HG03571 (cell line): ENCODE data around the gene SLIT3.

ENCODE experiments used
- ATAC-seq: cut with Tn5 transposase; IDR thresholded peaks from one replicate; pipeline ENCODE4 v1.9.1; 2021; ENCODE audit not compliant: unreplicated experiment

Gene SLIT3

DNA sequence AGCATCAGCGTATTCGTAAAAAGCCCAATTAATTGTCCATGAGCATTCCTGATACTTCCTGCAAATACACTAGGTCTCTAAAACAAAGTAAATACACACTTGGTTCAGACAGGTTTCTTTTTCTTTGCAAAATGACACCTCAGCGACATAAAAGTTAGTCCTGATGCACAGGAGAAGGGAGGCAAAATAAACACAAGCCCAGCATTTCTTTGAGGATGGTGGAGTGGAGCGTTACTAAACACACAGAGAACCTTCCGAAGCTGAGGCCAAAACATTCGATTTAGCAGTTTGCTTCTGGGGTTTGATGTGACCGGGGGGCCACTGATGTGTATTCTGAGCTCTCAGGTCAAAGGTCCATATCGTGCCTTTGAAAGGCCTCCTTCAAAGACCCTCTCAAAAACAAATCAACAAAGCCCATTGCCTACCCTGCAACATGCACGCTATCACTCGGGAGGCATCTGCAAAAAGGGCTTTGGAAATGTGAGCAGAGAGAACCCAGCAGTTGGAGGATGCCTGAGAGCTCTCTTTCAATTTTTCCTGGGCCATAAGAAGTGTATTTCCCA, 453.3 kb downstream of the SLIT3 start:
- no peak for ATAC-seq

DNA sequence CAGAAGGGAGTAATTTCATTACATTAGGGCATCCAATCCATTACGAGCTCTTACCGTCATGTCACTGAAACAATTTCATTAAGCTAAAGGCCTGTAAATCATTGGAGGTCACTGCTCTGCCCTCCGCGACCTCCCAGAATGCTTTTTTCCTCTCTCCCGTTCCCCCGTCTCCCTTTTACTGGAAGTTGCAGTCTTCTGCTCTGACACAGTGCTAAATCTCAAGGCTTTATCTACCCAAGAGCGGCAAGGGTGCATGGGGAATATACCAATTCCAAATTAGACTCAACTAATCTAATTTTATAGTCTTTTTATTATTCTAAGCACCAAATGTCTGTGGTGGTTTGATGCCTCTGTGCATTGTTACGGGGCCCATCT, 456.0 kb downstream of the SLIT3 start:
- no peak for ATAC-seq

DNA sequence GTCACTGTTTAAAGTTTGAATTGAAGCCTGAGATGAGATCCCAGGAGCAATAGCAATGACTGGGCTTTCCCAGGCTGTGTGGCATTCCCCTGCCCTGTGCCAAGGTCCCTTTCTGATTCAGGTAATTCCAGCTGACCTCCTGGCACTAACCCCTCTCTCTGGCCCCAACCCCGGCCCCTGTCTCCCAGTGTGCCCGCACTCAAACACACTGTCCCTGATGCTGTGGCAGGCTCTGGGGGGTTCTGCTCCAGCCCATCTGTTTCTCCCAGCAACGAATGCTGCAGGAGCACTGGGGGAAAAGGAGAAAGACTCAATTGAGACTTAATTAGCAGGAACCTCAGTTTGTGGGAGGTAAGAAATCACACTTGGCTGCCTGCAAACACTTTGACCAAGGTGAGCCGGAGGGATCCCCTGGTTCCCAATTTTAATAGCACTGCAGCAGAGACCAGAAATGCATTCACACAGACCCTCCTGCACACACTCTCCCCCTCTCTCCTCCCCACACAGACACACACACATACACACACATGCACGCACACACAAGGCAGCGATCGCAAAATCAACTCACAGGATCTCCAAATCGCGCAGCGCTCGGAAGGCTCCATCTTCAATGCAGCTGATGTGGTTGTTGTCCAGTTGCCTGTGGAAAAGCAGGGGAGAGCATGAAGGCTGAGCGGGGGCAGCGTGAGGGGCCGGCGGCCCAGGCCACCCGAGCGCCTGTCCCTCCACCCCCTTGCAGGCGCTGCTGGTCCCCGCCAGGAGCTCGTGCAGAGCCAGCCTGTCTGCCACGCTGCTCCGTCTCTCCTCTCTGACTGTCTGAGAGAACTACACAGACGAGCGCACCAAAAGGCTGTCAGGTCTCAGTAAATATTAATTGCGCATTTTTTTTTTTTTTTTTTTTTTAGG, 456.7 kb downstream of the SLIT3 start:
- ATAC-seq, result no peak

DNA sequence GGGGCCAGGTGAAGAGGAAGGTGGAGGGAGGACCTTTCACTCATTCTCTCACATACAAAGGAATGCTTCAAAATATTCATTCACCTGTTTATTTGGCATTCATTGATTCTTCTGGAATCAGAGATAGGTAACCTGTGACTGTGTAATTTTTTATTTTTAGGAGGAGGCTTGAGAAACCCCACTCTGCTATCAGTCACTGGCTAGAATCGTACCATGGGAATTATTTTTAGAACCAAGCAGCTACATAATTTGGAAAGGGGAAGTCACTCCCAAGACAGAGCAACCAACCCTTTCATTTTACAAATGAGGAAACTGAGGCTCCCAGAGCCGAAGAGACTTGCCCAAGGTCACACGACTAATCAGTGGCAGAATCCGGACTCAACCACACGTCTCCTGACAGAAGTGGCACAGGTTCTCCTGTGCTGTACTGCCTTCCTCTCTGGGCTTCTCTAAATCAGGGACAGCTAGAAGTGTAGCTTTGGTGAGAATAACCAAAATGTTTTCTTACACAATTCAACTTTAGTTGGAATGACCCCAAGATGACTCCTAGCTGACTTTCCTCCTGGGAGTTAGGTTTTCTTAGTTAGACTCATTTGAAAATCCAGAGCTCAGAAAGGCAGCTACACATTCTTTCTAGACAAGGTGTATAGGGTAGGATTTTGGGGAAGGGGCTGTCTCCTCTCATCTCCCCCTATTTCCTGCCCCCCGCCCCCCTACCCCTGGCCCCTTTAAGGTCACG, 457.5 kb downstream of the SLIT3 start:
- no peak for ATAC-seq

DNA sequence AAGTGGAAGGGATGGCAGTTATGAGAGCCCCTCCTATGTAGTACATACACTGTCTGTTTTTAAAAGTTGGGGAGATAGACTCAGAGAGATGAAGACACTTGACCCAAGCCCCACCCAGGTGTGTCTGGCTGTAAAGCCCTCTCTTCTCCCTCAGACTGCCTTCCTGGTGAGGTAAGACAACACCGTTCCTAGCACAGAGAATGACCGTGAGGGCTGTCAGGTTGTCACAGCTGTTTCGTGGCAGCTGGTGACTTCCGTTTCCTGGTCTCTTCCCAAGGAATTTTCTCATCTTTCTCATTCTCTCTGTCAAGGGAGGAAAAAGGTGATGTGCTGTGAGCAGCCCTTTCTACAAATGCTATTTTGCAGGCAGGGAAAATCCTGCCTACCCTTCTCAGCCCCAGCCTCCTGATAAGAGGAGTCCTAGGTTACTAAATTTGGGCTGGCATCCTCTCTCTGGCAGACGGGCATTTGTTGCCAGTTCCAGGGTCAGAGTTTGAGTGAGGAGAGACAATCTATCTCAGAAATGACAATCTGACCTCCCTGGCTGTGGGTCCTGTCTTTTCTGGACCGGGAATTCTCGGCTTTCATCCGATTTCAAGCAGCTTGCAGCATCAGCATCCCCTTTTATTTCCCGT, 458.3 kb downstream of the SLIT3 start:
- ATAC-seq, result no peak

DNA sequence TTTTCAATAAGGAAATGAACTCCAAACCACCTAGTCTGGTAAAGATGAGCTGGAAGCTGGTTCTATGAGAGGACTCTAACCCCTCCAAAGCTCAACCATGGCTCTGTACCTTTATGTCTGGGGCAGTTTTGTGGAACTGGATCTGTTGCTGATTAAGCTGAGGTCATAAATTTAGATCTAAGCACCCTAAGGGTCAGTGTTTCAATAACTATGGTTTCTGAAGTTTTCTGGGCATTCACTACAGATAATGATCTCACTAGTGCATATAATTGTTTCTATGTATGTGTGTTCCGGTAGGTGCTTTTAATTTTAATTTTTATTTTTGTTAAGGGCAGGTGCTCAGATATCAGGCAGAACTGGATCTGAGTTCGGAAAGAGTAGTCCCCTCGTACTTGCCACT, 463.1 kb downstream of the SLIT3 start:
- ATAC-seq, result no peak

DNA sequence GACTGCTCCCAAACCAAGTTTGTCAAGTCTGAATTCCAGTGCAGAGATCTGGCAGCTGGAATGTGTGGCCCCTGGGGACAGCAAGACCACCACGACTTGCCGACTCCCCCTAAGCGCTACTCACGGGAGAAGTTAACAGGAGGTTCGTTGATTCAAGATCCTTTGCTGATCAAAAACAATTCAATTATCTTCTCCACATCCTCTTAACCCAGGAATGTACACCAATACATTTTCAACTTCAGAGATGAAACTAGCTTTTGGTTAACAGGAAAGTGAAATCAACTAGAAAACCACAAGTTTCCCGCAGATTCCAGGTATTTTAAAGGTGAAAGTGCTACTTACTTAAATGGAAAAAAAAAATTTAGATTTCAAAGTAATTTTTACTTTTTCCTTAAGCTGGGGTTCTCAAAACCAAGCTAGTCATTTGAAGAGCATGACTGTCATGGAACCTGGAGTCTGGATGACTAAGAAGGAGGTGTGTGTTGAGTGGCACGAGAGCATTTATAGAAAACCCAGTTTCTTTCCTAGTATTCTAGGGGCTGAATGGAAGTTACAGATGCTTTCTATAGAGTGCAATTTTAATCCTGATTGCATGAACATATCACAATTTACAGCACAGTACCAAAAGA, 464.2 kb downstream of the SLIT3 start:
- ATAC-seq, result no peak

DNA sequence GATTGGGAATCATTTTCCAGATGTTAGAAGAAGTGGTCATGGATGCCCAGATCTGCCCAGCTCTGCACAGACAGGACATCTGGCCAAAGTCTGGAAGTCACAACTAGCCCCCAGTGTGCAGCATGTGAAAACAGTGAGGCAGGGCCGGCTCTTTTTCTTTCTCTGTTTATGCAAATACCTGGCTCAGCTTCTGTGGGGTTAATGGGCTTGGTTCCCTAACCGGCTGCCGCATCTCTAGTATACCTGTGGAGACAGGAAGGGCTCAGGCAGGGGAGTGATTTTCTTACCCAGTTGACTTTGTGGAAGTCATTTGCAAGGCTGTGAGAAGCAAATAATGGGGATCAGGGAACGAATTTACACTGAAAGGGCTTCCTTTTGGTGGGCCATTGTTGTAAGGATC, 467.0 kb downstream of the SLIT3 start:
- no peak for ATAC-seq

DNA sequence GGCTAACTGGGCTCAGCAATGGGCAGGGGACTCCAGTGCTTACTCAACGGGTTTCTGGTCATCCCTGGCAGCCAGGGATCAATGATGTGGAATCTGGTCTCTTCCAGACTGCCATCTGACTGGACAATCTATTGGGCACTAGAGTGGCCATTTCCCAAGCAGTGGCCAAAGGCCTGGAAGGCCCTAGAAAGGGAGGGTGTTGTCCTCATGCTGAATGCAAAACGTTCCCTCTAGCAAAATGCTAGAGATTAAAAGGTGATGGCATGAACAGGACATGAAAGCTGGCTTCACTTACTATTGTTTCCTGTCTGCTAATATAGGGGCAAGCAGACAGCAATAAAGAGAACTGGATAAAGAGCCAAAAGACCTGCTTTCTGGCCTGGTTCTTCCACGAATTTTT, 467.6 kb downstream of the SLIT3 start:
- ATAC-seq, result no peak

DNA sequence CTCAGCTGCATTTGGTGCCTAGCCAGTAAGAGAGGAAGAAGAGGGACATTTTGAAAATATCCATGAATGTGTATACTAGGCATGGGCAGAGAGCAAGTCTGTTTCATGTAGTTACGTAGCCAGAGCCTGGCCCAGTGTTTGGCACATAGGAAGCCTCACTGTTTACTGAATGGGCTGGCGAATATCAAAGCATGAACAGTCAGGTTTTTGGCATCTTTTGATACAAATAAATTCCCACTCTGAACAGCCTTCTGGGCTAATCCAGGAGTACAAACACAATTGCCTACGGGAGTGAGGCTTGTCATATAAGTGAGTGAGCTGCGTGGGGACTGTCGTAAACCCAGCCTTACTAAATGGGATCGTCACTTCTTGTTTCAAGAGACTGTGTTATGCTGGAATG, 468.6 kb downstream of the SLIT3 start:
- no peak for ATAC-seq

DNA sequence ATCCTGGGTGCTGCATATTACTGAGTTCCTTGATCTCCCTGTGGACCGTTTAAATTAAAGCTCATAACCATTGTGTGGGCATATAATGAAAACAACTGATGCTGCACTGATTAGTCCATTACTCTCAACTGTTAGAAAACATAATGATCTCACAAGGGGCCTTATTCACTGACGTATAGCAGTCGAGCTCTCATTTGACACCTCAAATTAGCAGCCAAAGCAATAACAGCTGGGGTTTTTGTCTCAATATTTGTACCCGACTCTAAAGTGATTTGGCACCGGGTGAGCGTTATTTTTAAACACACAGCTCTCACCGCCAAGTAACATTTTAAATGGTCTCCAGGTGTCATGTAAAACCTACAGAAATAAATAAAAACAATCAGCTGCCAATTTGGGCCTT, 469.6 kb downstream of the SLIT3 start:
- ATAC-seq, result no peak

DNA sequence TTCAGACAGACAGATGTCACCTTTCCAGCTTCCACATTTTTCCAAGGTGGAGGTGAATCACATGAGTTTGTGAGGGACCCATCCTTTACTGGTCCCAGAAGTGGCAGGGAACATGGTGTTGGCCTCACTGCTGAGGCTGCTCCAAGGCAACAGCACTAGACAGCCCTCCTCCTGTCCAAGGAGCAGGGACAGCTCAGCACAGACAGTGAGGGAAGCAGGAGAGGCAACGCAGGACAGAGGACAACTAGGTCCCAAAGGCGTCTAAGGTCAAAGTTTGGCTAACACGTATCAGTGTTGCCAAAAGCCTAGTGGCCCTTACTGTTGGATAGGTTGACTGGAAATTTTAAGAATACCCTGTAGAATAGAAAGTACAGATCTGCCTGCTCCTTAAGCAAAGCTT, 470.1 kb downstream of the SLIT3 start:
- no peak for ATAC-seq

DNA sequence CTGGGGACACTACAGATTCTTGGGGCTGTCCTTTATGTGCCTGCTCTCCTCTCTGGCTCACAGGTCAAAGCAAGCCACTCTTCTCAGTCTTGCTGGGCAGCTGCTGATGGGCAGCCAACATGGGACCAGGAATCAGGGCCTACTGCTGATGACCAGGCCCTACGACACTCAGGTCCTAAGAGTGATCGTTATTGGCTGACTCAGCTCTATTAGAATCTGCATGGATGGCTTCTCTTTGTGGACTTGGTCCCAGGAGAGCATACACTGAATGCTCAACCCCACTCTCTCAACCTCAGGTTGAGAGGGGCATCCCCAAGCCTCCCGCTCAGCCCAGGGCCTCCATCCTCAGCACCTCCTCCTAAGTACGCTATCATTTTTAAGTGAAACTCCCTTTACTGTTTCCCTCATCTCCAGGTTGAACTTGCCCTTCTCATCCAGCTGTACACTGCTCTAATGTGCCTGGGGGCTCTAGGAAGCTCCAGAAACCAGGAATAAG, 471.0 kb downstream of the SLIT3 start:
- no peak for ATAC-seq

DNA sequence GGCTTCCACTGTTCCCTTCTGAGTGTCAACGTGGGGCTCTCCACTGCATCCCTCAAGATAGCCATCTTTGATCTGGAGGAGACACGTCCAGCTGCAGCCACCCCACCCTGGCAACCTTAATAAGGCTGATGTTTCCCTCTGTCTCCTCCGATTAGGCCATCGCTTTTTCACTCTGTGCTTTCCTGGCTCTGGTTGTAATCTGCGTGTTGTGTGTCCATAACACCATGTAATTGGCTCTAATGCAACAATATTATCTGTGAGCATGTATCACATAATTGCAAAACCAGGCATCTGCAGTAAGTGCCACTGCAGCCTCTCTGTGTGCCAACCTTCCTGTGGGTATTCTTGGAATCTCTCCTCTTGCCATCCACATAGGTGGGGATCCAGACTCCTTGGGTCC, 471.9 kb downstream of the SLIT3 start:
- no peak for ATAC-seq

DNA sequence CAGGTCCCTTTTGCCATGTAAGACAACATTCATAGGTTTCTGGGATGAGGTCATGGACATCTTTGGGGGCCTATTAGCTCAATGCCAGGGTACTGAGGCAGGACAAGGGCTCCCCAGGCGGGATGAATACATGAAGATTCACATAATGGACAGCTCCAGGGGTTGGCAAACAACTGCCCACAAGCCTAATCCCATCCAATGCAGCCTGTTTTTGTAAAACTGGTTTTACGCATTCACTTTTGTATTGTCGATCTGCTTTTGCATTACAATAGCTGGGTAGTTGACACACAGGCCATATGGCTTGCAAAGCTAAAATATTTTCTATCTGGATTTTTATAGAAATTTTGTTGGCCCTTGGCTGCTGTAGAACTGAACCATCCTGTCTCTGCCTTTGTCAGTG, 473.3 kb downstream of the SLIT3 start:
- no peak for ATAC-seq

DNA sequence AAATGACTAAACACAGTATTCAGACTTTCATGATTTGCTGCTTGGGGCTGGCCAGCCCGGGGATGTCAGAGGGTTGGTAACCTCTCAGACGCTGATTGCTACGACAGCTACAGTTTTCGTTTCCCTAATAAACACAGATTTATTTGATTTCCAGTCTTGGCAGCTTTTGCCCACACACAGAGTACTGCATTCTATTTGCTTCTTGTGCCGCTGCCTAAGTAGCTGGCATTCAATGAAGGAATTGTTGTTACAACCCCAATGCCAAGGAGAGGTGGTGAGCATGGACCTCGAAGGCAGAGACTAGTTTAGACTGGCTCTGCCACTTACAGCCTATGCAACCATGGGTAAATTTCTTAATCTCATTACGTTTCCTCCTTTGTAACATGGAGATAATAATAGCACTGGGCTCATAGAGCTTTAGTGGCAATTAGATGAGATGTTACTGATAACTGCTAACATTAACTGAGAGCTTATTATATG, 474.7 kb downstream of the SLIT3 start:
- ATAC-seq, result no peak

DNA sequence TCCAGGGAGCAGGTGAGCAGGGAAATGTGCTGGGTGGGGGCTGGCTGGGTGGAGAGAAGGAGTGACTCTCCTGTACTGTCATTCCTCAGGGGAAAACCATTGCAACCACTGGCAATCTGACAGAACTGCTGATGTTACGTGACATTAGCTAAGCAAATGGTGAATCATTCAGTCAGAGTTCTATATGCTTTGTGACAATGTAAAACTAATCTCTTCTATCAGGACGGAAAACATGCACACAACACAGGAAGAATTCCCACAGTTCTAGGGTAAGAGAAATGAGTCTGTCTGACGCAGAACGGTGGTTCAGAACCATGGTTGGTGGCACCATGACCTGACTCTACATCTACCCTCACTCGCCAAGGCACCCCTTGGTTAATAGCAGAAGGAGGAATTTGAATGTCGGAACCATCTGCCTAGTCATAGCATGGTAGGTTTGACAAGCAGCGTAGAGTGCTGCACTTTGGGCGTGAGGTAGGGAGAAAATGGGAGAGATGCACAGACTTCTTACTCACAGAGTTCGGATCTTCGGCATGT, 478.1 kb downstream of the SLIT3 start:
- no peak for ATAC-seq

DNA sequence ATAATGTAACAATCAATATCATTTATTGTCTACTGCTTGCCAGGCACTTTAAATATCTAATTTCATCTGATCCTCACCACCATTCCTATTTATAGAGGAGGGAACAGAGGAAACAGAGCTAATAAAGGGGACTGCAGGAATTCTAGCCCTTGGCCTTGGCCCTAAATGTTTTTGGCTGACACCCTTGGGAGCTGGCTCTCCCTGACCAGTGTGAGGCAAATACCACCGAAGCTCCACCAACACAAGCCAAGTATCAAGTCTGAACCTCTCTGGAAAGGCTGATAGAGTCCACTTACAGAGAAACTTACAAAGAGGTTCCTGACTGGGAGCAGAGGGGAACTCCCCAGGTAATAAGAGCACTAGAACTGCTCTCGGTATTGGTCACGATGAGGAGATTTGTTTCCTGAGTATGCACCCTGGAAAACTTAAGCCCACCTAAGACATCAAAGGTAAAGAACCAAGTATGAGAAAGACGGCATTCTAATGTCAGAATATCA, 478.6 kb downstream of the SLIT3 start:
- no peak for ATAC-seq

DNA sequence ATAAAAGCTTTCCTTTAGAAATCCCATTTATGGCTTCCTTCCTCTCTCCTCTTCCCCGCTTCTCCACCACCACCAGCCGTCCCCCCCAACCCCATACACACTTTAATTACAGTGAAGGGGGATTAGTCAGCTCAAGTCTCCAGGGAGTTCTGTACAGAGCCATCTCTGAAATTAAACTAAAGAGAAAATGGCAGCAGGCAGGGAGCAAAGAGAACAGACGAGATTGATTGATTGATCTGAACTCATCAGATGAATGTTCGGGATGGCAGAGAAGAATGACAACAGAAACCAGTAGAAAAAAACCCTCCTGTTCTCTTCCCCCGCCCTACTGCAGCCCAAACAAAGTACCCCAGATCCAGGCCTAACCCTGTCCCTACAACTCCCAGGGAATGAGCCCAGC, 480.1 kb downstream of the SLIT3 start:
- no peak for ATAC-seq

DNA sequence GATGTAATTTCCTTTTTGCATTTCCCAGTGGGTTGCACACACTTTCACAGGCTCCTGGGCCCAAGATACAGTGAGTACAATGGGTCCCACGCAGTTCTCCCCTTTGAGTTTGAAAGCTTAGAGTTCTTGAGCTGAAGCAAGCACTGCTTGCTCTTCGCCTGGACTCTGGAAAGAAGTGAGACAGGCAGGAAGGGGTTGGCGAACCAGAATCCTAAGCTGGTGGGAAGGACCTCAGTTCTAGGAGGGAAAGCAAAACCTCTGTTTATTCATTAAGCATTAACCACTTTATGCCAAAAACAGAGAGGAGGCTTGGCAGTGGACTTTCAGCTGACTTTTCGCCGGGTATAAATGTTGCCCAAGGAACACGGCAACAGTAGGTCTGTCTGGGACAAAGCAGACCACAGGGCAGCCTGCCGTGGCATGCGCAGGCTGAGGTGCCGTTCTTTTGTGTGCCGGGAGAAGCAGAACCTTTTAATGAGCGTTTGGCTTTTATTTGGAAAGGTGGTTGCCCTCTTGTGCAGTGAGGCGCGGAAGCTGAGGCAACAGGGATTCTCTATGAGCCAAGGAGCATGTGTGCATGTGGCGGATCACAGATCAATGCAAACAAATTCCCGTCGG, 481.8 kb downstream of the SLIT3 start:
- ATAC-seq, result no peak
